ENCODE measurements around the gene KIF12. TPM values are rescaled to one million over a fixed set of nuclear protein-coding genes. Genes with fewer than 3 reads are reported as not detected.
A peak's percentile ranks its signal among the peaks of the same experiment; 100 is the strongest.
"Not testable (repeated sequence)": the region's sequence is repeated elsewhere in the genome, so short reads cannot be mapped to it uniquely, and the experiment has no call there.

The KIF12 gene
- polyA plus RNA-seq (ENCODE audit: insufficient read length) = 0.52 TPM

DNA sequence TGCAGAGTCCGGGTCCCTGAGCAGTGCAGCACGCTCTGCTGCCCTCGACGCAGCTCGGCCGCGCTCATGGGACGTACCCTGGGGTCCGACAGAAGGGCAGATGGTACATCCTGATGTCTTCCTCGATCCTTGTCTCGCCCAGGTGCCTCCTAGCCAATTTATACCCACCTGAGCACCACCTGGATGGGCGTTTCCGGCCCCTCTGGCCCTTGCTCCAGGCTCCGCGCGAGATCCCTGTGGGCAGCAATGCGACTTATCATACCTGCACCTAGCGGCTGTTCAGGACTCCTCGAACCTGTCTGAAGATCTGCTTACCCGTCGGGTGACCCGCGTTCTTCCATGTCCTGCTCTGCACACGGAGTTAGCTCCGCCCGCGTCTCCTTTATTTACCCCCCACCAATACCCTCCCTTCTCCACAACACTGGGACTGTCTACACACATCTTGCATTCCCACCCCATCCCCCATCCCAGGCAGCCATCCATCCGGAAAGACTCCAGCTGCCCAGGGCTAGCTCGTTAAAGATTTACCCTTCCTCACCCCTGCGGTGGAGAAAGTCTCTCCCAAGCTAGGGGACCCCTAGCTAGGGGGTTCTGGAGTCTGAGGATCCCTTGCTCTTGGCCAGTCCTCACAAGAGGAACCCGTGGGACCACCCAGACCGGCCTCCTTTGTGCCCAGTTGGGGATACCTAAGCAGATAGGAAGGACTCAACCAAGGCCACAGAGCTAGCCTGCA is at the start of gene KIF12:
Gene KIF12, minus strand, starts transcription at position 357 of the 733 bp plus-strand sequence. Its CDS starts 16 bp downstream, at position 341.
- DNase-seq = no peak

GRCh38 chr9:114146735-114147134 is 47.6 kb upstream of the KIF12 start:
- no peak for DNase-seq

DNA sequence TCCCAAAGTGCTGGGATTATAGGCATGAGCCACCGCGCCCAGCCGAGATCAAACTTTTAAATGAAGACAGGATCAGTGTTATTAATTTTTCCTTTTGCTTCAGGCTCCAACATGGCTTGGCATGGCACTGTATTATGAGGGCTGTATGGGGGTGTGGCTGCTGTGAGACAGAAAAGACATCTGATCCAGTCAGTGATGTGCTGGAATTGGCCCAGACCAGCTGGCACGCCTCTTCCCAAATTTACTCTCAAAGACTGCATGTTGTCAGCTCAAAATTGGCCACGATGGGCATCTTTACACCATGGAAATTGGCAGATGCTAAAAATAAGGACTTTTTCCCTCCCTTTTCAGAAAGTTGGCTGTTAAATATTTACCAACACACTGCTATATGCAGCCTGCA is 44.1 kb upstream of the KIF12 start:
- DNase-seq = no peak

GRCh38 chr9:114141553-114142402 is 42.7 kb upstream of the KIF12 start:
- DNase-seq = peak; percentile 52

DNA sequence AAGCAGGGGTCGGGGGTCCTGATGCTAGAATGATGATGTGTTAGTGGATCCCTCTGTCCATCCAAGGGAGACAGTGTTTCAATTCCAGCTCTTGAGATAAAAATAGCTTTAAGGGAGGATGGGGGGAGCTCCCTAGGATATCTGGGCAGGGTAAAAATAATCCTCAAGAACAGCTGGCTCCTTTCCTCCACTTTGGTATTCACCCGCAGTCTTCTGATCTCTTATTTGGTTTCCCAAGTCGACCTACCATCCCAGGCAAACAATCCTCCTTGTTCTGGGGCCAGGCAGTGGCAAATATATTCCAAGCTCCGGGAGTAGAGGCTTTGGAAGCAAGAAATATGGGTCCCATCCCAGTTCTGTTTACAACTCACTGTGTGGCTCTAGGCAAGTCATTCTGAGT is 41.8 kb upstream of the KIF12 start:
- DNase-seq = no peak

DNA sequence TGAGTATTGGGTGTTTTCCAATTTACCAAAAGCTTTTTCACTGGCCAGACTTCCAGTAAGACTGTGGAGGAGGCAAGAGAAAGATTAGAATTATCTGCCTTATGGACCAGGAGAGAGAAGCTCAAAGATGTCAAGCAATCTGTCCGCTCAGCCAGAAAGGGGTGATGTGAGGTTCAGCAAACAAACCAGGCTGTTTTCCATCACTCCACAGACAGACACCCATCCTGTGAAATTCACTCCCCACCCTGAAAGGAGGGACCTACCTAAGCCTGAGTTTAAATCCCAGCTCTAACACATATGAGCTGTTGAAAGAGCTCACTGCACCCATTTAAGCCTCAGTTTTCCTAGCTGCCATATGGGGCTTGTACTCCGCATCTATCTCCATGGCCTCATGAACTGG is 41.3 kb upstream of the KIF12 start:
- DNase-seq = no peak

DNA sequence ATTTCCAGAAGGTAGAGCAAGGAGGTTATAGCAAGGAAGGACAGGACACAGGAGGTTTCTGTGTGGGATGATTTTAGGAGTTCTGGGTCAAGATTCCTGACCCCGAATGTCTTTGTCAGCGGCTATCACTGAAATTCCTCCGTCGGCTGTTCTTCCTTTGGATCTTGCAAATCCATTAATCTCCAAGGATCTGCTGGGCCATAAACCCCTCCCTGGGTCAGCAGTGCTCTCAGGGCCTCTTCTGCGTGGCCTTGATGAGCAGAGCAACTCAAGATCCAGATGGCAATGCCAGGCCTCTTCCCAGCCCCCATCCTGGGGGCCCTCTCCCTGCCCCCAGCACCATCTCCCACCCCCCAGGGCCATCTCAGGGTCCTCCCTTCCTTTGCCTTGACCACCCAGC is 40.0 kb upstream of the KIF12 start:
- no peak for DNase-seq

- no peak for DNase-seq
Measured at GRCh38 chr9:114138552-114138971, 39.5 kb upstream of the KIF12 start.

GRCh38 chr9:114137831-114138230 is 38.7 kb upstream of the KIF12 start:
- no peak for DNase-seq

DNA sequence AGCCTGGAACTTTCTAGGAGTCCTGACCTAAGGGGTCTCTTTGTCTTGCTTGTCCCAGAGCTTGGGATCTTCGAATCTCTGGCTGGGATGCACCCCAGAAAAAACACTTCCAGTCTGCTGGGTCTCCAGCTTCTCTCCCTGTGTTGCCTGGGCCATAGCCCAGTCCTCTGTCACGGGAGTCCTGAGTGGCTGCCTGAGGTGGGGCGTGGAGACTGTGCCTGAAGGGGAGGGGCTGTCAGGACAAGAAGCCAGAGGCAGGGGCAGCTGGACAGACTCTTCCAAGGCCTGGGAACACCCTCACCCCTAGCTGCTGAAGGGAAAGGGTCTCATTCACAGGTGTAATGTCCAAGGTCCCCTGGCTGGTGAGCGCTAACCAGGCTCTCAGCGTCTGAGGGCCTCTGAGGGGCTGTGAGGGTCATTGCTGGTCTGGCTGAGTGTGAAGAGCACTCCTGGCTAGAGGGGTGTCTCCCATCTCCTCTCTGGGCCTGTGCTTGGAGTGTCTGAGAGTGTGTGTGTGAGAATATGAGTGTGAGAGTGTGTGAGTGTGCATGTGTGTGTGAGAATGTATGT is 35.8 kb upstream of the KIF12 start:
- DNase-seq = no peak

GRCh38 chr9:114132550-114132918 is 33.4 kb upstream of the KIF12 start:
- no peak for DNase-seq

- DNase-seq = no peak
Measured at GRCh38 chr9:114131808-114132549, 32.9 kb upstream of the KIF12 start.

- DNase-seq = no peak
Measured at GRCh38 chr9:114130624-114131277, 31.7 kb upstream of the KIF12 start.

DNA sequence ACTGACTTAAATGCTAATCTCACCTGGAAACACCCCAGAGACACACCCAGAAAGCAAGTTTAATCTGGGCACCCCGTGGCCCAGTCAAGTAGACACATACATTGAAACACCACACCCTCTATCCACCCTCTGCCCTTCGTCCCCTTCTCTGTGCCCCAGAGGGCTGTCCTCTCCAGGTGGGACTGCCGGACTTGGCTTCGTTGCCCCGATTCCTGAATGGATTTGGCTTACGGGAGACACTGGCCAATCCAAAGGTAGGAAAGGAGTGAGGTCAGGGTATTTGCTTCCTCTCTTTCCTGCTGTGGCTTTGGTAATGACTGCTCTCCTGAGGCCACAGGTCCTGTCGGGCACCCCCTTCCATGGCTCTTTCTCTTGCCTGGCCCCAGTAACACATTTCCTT is 31.0 kb upstream of the KIF12 start:
- DNase-seq = no peak

GRCh38 chr9:114128759-114129158 is 29.7 kb upstream of the KIF12 start:
- not testable (repeated sequence) for DNase-seq

- no peak for DNase-seq
Measured at GRCh38 chr9:114126247-114127060, 27.4 kb upstream of the KIF12 start.

GRCh38 chr9:114125476-114126013 is 26.5 kb upstream of the KIF12 start:
- no peak for DNase-seq

DNA sequence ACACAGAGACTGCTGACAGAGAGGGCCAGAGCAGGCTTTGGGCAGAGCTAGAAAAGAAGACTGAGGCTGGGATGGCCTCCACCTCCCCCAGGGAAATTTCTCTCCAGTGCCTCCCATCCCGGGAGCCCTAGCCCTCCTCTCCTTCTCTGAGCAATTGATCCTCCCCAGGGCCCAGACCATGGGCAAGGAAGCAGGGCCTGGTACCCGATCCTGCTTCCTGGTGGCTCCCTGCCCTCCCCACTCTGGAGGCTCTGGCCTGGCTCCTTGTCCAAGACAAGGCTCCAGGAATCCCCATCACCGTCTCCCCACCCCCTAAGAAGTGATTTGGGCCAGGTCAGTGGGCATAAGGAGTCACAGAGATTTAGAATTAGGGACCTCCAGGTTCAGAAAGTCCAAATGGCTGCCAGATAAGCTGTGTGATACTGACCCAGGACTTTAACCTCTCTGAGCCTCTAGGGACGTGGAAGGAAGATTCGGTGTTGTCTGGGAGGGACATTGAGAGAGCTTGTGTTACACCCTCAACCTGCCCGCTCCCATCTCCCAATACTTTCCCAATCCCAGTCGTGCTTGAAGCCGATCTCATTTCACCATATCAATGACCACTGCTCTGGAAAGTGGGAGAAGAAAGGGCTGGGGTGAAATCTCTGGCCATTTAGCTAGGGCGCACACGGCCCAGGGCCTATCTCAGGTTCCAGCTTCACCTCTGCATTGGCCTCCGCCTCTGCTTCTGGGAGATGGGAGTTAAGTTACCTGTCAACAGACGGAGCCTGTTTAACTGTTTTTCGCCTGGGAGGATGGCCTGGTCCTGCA is 25.8 kb upstream of the KIF12 start:
- DNase-seq = no peak

GRCh38 chr9:114124138-114124537 is 25.0 kb upstream of the KIF12 start:
- DNase-seq = no peak
